GM20431 (cell line): ENCODE measurements around the gene NECAB2.

Experiments used
- in situ Hi-C: fragments of 300-500 bp; cut with MseI, MboI; formaldehyde crosslinking; loops from one replicate; pipeline ENCODE4 v1.15.0; 2020; ENCODE audit warnings: low sequenced_read_pairs; ENCODE audit not compliant: unreplicated experiment

Gene NECAB2

DNA sequence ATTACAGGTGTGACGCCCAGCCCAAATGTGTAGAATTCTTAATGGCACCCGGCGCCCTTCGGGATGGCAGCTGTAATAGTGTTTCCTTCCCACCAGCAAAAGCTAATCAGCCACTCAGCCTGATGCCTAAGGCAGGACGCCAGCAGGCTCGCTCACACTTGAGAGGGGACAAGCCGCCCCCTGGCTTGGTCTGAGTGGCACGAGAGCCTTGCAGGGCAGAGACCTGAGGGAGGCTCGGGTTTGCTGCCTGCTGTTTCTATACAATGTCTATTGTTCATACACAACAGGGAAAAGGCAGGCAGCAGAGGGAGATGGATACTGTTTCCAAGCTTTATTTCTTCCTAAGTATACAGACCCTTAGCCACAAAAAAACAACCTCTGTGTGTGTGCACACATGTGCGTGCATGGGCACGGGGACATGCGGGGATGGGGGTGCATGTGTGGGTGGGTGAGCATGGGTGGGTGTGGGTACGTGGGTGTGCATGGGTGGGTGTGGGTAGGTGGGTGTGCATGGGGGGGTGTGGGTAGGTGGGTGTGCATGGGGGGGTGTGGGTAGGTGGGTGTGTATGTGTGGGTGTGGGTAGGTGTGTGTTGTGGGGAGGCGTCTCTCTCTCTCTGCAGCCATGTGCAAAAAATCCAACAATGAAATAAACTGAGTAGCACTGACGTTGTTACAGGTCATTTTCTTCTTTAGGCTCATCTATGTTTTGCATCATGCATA lies 64.6 kb downstream of the NECAB2 start:
- in situ Hi-C loops, result no loop called here

DNA sequence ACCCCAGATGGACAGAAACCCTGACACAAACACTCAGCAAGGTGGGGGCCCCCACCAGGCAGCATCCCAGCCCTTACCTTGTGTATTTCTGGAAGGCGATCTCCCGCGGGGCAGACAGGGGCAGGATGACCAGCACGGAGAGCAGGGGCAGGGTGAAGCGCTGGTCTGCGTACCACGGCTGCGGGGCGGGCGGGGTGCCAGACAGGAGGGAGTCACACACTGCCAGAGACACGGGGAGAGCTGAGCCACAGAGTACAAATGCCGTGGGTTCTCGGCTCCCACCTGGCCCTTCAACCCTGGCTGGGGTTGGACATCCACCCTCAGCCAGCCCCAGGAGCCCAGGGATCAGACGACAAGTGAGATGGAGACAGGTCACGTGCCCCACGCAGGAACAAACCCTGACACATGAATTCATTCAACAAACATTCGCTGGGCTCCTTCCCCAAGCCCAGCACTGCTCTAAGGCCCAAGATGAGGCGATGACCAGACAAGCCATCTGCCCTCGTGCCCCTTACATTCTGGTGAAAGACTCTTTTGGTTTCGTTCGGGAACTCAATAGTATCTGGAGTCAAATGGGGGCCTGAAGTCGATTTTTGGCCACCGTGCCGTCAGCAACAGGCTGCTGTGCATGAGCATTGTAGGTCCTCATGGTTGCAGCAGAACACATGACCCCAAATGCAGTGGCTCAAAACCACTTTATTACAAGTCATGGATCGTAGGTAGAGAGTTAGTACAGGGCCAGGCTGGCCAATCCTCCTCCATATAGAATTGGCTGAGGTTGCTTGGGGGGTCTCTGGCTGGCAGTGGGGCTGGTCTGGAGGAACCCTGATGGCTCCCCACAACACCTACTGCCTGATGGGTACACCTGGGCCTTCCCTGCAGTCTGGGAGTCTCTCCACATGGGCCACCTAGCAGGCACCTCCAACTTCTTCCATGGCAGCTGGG lies 65.5 kb downstream of the NECAB2 start:
- in situ Hi-C loops, result no loop called here

DNA sequence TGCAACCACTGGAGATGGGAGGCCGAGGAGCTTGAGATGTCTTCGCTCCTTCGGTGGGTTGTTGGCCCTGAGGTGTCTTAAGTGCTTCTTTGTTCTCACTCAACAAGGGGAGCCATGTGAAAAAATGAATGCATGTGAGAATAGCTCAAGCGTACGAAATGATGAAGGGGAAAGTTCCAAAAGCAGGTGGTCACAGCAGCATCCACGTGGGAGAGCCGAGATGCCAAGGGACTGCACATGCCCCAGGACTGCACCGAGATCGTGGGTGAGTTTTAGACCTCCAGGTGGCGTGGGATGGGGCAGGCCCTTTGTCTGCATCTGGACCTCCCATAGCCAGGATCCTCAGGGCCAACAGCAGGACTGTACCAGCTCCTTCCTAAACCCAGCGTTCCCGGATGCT lies 66.5 kb downstream of the NECAB2 start:
- in situ Hi-C loops, result no loop called here

DNA sequence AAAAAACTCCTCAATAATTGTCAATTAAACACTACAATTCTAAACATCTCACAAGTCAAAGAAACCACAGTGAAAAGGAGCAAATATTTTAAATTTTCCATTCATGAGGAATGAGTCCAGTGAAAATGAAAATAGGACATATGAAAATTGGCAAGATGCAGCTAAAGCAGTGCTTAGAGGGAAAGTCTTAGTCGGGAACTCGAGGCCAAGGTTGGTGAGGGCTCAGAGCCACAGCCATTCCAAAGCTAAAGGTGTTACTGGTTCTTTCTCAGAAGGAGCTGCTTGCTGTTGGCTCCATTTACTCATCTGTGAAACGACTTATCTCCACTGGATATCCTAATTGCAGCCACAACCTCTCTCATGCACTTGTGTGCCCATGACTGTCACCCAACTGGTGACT lies 68.1 kb downstream of the NECAB2 start:
- in situ Hi-C loops, result no loop called here

DNA sequence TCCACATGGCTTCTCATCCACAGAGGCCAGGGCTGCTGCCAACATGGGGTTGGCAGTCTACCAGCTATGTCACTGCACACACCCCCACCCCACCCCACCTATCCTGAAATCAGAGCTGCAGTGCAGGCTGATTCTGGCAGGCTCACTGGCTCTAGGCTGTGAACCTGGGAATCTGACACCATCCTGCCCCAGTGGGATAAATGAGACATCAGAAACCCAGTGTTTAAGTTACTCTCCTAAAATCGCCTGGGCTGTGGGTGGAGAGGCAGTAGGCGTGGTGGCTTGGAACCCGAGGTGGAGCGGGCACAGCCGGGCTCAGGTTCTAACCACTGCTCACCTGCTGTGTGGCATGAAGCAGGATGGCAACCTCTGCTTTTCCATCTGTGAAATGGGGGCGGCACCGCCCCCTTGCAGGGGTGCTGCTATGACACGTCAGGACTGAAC lies 69.0 kb downstream of the NECAB2 start:
- in situ Hi-C loops, result no loop called here

DNA sequence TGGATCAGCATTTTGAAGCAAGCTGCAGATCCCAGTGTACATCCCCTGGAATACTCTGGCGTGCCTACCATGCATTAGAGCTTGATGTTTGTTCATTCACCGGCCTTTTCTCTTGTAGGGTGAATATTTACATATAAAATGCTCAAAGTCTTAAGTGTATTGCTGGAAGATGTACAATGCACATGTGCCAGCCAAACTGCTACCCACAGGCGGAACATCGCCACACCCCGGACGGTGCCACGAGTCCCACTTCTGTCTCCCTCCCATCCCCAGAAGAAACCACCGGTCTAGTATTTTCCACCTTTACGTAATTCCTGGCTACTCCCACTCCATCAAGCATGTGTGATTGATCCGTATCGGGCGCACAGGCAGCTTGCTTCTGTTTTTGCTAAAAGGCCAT lies 70.4 kb downstream of the NECAB2 start:
- in situ Hi-C loops, result no loop called here

- in situ Hi-C loops, result no loop called here
These were observed 71.7 kb downstream of the NECAB2 start for GRCh38 chr16:84039696-84040095.

GRCh38 chr16:84040226-84040822 lies 72.3 kb downstream of the NECAB2 start:
- in situ Hi-C loops, result no loop called here

DNA sequence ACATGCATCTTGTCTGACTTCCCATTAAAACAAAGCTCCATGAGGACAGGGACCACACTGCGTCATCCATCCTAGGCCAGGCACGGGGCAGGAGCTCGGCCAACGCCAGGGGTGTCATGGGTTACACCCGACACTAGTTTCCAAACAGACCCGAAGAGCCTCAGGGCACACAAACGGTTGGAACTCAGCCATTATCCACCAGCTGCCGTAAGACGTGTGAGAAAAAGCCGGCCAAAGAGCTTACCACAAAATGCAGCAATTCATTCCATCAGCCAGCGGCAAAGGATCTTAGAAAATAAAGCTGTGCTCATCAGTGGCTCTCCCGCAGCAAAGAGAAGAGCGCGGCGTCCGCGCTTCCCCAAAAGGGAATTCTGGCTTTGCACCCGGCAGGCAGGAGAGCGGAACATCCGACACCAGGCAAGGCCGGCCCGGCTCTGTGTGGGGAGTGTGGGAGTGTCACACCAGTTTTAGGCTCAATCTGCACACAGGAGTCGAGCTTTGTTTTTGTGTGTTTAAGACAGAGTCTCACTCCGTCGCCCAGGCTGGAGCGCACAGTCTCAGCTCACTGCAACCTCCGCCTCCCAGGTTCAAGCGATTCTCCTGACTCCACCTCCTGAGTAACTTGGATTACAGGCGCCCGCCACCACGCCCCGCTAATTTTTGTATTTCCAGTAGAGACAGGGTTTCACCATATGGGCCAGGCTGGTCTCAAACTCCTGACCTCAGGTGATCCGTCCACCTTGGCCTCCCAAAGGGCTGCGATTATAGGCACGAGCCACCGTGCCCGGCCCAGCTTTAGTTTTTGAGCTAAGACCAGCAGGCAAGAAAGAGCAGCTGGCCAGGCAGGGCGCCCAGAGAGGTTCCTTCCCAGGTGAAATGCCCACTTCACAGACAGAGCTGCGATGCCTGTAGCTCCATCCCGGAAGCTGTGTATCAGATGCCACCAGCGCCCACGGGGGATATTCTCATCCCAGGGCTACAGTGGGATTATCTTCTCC lies 73.1 kb downstream of the NECAB2 start:
- in situ Hi-C loops, result no loop called here

DNA sequence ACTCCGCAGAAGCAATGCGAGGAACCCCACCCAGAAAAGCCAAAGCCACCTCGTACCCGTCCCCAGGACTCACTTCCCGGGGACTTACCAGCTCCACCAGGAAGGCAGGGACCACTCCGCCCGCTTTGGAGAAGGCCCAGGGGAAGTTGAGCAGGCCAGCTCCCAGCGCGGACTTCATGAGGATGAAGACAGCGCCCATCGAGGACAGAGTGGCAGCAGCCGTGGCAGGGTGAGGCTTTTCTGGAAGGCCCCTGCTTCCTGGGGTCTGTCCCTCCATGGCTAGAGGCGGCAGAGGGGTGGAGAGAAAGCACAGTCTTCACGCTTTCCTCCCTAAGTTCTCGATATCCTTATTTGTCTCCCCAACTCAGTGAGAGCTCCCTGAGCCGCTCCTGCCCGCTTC lies 73.8 kb downstream of the NECAB2 start:
- in situ Hi-C loops, result no loop called here

DNA sequence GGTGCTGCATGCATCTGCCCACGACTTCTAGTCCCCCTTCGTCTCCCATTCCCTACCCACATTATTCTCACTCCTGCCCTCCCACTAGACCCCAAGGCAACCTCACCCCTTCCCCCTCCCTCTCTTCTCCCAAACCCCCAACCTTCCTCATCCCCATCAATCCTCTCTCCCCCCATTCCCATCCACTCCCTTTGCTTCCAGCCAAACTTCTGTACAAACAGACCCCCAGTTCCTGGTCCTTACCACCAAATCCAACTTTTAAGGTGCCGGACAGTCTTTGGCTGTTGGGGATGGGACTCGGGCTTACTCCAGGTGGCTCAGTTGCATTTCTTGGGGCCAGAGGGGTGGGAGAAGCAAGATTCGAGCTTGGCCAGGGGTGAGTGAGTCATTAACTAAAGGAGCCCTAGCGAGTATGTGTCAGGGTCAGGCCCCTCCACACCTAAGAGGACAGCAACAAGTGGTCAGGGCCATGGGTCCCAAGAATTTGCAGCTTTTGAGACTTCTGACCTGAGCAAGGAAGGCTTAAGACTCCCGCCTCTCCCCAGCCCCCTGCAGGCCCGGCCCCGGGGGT lies 74.3 kb downstream of the NECAB2 start, which contains the start of gene SLC38A8:
Gene SLC38A8 (minus strand): TSS at position 488 of the 571 bp plus-strand sequence. CDS start 638 bp downstream, outside the sequence.
- in situ Hi-C loops, result no loop called here

- in situ Hi-C loops, result no loop called here
These were observed 74.9 kb downstream of the NECAB2 start for GRCh38 chr16:84042879-84043485.

DNA sequence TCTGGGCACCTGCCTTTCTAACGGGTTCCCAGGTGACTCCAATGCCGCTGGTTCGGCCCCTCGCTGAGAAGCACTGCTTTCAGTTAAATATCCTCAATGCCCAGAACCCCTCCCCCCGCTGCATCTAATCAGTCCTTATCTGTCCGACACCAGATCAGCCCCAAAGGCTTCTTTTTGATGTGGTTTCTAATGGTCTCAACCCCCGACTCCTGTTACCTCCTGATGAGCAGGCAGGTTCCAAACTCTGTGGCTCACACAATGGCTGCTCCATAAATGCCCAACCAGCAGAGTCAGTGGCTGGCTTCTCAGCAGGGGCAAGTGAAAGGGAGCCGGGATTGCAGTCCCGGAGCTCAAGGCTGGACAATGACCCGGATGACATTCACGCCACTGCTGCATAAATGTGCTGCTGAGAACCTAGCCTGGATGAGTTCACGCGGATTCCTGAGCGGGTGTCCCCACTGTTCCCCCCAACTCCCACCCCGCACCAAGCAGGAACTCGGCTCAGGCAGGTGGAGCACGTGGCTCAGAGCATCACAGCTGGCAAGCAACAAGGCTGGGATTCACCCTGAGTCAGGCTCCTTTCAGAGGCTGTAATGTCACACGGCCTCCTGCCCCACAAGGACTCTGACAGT lies 75.6 kb downstream of the NECAB2 start:
- in situ Hi-C loops, result no loop called here

GRCh38 chr16:84044118-84044488 lies 76.1 kb downstream of the NECAB2 start:
- in situ Hi-C loops, result no loop called here

GRCh38 chr16:84045001-84045817 lies 77.2 kb downstream of the NECAB2 start:
- in situ Hi-C loops, result no loop called here

GRCh38 chr16:84045818-84046470 lies 77.9 kb downstream of the NECAB2 start:
- in situ Hi-C loops, result no loop called here

- in situ Hi-C loops, result no loop called here
These were observed 79.2 kb downstream of the NECAB2 start for GRCh38 chr16:84047206-84047605.
